ENCODE results near the gene NOTCH1. TPM values are rescaled to one million over a fixed set of nuclear protein-coding genes. Genes with fewer than 3 reads are reported as not detected.

Gene NOTCH1
- total RNA-seq, 1 donor from 2014 or later: 134 TPM

- DNase-seq (ENCODE audit: low spot score): no peak
These were observed 13.7 kb downstream of the NOTCH1 start for GRCh38 chr9:136531904-136532798.

- DNase-seq (ENCODE audit: low spot score): no peak
These were observed 14.5 kb downstream of the NOTCH1 start for GRCh38 chr9:136531186-136531903.

DNA sequence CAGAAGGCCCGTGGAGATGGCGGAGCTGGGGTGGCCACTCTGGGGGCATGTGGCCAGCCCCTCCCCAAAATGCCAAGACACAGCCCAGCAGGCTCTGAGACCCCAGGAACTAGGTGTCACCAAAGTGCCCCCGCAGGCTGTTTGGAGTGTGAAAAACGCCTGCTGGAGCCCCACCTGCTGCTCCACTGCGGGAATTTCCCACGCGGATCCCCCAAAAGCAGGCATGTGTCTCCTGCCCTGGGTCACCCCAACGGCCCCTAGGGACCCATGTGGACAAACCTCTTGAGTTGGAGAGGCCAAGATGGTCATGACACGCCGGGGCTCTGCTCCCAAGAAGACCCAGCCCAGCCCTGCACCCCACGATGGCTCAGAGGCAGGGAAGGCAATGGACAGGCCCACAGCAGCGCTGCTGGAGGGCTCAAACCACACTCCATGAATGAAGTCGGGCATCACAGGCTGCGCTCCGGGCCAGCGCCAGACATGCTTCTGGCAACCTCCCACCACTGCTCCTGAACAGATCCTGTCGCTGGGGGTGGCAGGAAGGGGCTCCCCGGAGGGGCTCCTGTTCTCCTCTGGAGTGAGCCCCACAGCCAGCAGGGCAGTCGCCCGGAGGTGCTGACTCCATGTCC, 15.3 kb downstream of the NOTCH1 start:
- DNase-seq (ENCODE audit: low spot score): no peak

DNA sequence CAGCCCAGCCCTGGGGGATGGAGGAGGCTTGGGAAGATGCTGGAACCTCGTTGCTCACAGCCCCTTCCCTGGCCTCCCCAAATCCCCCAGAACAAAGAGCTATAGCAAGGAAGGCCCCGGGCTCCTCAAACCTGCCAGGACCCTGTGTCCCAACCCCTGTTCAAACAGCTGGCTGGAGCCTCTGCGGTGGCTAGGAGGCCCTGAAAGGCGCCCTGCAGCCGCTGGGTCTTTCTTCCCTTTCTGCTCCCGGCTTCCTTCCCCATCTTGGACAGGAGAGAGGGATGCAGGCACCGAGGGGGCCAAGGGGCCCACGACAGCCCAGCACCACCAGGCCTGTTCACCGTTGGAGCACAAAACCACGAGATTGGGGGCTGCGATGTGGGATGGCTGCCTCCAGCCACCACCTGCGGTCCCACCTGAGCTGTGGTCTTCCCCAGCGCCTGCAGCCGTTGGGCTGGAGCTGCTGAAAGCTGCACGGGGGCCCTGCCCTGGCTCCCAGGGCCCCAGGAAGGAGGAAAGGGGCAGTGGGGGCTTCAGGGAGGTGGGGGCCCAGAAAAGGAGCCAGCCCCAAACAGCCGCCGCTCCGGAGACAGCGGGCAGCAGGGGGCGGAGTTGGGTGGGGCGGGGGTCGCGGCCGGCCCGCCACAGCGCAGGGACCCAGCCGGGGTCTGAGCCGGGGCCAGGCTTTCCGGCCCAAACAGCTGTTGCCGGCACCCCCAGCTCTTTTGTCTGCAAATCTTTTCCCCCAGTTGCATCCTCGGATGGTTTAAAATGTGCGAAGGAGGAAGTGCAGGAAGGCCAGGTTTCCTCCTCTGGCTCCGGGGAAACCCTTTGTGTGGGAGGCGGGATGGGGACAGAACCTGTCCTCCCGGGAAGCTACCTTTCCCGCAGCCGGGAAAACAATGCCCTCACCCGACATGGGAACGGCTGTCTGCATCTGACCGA, 16.1 kb downstream of the NOTCH1 start:
- no peak for DNase-seq (ENCODE audit: low spot score)

DNA sequence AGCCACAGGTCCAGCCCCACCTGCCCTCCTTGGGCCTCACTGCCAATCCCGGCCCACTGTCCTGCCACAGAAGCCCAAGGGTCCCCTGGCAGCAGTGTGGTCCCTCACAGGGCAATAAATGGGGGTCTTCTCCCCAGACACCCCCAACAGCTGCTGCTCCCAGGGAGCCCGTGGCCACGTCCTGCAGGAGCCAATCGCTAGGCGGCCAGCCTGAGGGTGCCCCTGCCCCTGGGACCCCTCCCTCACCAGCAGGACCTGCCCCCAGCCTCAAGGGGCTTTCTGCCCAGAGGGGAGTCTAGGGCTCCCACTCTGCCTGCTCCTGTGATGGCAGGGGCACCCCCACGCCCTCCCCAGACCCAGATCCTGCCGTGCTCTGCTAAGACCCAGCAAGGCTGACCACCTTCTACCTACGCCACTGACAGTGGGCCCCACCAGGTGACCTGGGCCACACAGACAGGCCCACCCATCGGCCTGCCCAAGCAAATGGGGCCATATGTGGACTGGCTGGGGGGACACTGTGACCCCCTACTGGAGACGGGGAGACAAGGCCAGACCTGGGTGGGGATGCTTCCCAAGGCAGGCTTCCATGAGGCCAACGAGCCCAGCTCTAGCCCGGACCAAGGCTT, 17.0 kb downstream of the NOTCH1 start:
- no peak for DNase-seq (ENCODE audit: low spot score)

GRCh38 chr9:136527721-136528710, 17.8 kb downstream of the NOTCH1 start:
- DNase-seq (ENCODE audit: low spot score): no peak

DNA sequence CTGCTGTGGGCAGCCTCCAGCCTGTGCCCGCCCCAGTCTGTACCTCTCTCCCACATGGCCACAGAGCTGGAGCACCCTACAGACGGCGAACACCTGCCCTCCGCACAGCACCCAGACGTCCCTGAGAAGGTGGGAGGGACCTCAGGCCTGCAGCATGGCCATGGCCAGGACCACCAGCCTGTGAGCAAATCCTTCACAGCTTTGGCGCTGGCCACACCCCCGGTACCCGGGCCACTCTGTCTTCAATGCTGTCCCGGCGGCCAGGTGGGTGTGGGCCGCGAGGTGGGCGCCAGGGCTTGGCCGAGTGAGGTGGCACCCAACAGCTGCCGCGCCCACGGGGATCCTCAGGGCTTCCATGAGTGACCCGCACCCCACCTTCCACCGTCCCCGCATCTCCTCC, 18.7 kb downstream of the NOTCH1 start:
- DNase-seq (ENCODE audit: low spot score): no peak

DNA sequence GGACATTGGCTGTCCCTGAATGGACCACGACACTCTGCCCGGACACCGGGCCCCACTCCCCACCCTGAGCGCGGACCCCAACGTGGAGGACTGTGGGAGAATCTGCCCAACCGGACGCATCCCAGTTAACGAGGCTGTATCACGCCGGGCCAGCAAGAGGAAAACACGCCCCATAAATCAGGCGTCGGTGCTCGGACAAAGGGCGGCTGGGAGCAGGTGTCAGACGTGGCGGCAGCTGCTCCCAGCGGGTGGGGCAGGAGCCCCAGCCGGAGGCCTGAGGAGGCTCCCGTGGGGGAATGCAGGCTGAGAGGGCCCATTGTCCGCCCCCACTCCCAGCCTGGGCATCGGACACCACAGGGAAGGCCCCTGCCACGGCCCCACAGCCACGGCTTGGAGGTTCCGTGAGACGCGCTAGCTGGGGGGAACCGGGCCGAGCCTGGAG, 19.2 kb downstream of the NOTCH1 start:
- no peak for DNase-seq (ENCODE audit: low spot score)

- DNase-seq (ENCODE audit: low spot score): no peak
These were observed 19.9 kb downstream of the NOTCH1 start for GRCh38 chr9:136525841-136526499.

- DNase-seq (ENCODE audit: low spot score): no peak
These were observed 20.6 kb downstream of the NOTCH1 start for GRCh38 chr9:136525207-136525606.

GRCh38 chr9:136522314-136523237, 23.3 kb downstream of the NOTCH1 start:
- DNase-seq (ENCODE audit: low spot score): no peak

GRCh38 chr9:136521537-136521936, 24.3 kb downstream of the NOTCH1 start:
- DNase-seq (ENCODE audit: low spot score): no peak

- no peak for DNase-seq (ENCODE audit: low spot score)
These were observed 25.8 kb downstream of the NOTCH1 start for GRCh38 chr9:136520053-136520540.

- no peak for DNase-seq (ENCODE audit: low spot score)
These were observed 26.4 kb downstream of the NOTCH1 start for GRCh38 chr9:136519263-136520052.

- no peak for DNase-seq (ENCODE audit: low spot score)
These were observed 27.2 kb downstream of the NOTCH1 start for GRCh38 chr9:136518623-136519022.

DNA sequence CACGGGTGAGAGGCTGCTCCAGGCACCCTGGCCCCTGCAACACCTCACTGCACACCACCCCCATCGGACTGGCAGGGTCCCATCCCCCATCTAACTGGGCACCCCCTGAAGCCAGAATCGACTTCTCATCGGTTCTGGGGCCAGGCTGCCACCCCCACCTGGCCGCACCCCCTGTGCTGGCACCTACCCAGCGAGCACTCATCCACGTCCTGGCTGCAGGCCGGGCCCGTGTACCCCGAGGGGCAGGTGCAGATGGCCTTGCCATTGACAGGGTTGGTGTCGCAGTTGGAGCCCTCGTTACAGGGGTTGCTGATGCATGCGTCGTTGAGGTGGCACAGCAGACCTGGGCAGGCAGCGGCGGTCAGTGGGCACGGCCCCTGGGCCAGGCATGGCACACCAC, 27.9 kb downstream of the NOTCH1 start:
- DNase-seq (ENCODE audit: low spot score): no peak
